ENCODE measurements around the gene NFKBIB. TPM values are rescaled to one million over a fixed set of nuclear protein-coding genes. Genes with fewer than 3 reads are reported as not detected.

Gene NFKBIB
- total RNA-seq, 2 experiments from 2014 or later: 85.7 to 86.2 TPM

GRCh38 chr19:38946229-38947010, 46.7 kb downstream of the NFKBIB start:
- peaks cover 25% of the 10 kb centered on the region for H3K27me3 Mint-ChIP-seq
- H3K9me3 Mint-ChIP-seq: peaks cover 1% of the 10 kb centered on the region
- no peak overlapping the region for H3K27ac Mint-ChIP-seq
- peaks cover 5% of the 10 kb centered on the region for H3K4me1 Mint-ChIP-seq
- no peak for DNase-seq
- H3K36me3 Mint-ChIP-seq: no peaks in the 10 kb centered on the region
- no peak overlapping the region for H3K4me3 Mint-ChIP-seq

GRCh38 chr19:38949580-38950367, 50.0 kb downstream of the NFKBIB start:
- DNase-seq: peak; percentile 90
- H3K4me3 Mint-ChIP-seq: peak overlapping the region; percentile 58
- peaks cover 5% of the 10 kb centered on the region for H3K4me1 Mint-ChIP-seq
- peaks cover 1% of the 10 kb centered on the region for H3K9me3 Mint-ChIP-seq
- H3K27ac Mint-ChIP-seq: no peak overlapping the region
- no peaks in the 10 kb centered on the region for H3K36me3 Mint-ChIP-seq
- H3K27me3 Mint-ChIP-seq: peaks cover 55% of the 10 kb centered on the region

GRCh38 chr19:38951187-38951586, 51.4 kb downstream of the NFKBIB start:
- Mint-ChIP-seq H3K27me3 (peaks cover 61% of the 10 kb centered on the region), H3K36me3 (no peaks in the 10 kb centered on the region), H3K4me3 (no peak overlapping the region), H3K4me1 (peaks cover 5% of the 10 kb centered on the region), H3K27ac (no peak overlapping the region), H3K9me3 (peaks cover 1% of the 10 kb centered on the region)
- DNase-seq: no peak

- H3K27ac Mint-ChIP-seq: no peak overlapping the region
- peaks cover 1% of the 10 kb centered on the region for H3K9me3 Mint-ChIP-seq
- no peak overlapping the region for H3K4me3 Mint-ChIP-seq
- H3K27me3 Mint-ChIP-seq: peaks cover 61% of the 10 kb centered on the region
- no peak for DNase-seq
- H3K36me3 Mint-ChIP-seq: no peaks in the 10 kb centered on the region
- peaks cover 5% of the 10 kb centered on the region for H3K4me1 Mint-ChIP-seq
Measured at GRCh38 chr19:38952395-38953165, 52.8 kb downstream of the NFKBIB start.

- Mint-ChIP-seq H3K9me3 (peaks cover 1% of the 10 kb centered on the region), H3K4me1 (peaks cover 5% of the 10 kb centered on the region), H3K36me3 (no peaks in the 10 kb centered on the region), H3K27ac (no peak overlapping the region), H3K27me3 (peaks cover 56% of the 10 kb centered on the region), H3K4me3 (no peak overlapping the region)
- DNase-seq: no peak
Measured at GRCh38 chr19:38953677-38954076, 53.9 kb downstream of the NFKBIB start.

- H3K27ac Mint-ChIP-seq: no peak overlapping the region
- no peaks in the 10 kb centered on the region for H3K9me3 Mint-ChIP-seq
- H3K36me3 Mint-ChIP-seq: no peaks in the 10 kb centered on the region
- no peaks in the 10 kb centered on the region for H3K4me1 Mint-ChIP-seq
- H3K27me3 Mint-ChIP-seq: peaks cover 37% of the 10 kb centered on the region
- no peak overlapping the region for H3K4me3 Mint-ChIP-seq
- DNase-seq: no peak
Measured at GRCh38 chr19:38956264-38956663, 56.5 kb downstream of the NFKBIB start.

- no peak for DNase-seq
- H3K4me3 Mint-ChIP-seq: no peak overlapping the region
- H3K27me3 Mint-ChIP-seq: peaks cover 23% of the 10 kb centered on the region
- no peaks in the 10 kb centered on the region for H3K9me3 Mint-ChIP-seq
- H3K36me3 Mint-ChIP-seq: no peaks in the 10 kb centered on the region
- no peaks in the 10 kb centered on the region for H3K4me1 Mint-ChIP-seq
- H3K27ac Mint-ChIP-seq: no peak overlapping the region
Measured at GRCh38 chr19:38958301-38958700, 58.5 kb downstream of the NFKBIB start.

Other genes starting within 250 kb of the NFKBIB start
- 1 to 10 TPM; 3.8 to 3.9 TPM for gene CAPN12, start 155.5 kb upstream of the NFKBIB start, total RNA-seq
- gene LGALS7, start 126.5 kb upstream of the NFKBIB start, total RNA-seq: not detected
- not detected for gene LGALS7B, start 110.8 kb upstream of the NFKBIB start, total RNA-seq
- under 1 TPM; 0.33 to 0.56 TPM for gene LGALS4, start 87.0 kb upstream of the NFKBIB start, total RNA-seq
- 100 to 1,000 TPM; 103 to 107 TPM for gene ECH1, start 68.2 kb upstream of the NFKBIB start, total RNA-seq
- gene HNRNPL, start 50.0 kb upstream of the NFKBIB start, total RNA-seq: 100 to 1,000 TPM; 723 to 728 TPM
- 10 to 100 TPM; 74.0 to 75.0 TPM for gene RINL, start 21.7 kb upstream of the NFKBIB start, total RNA-seq
- 10 to 100 TPM; 19.4 to 21.2 TPM for gene SIRT2, start 351 bp upstream of the NFKBIB start, total RNA-seq
- 1 to 10 TPM in 1 of 2 experiments, under 1 TPM in 1; 0.96 to 1.5 TPM for gene CCER2, start 12.2 kb downstream of the NFKBIB start, total RNA-seq
- gene SARS2, start 30.8 kb downstream of the NFKBIB start, total RNA-seq: 10 to 100 TPM; 39.8 to 43.2 TPM
- 100 to 1,000 TPM; 114 to 124 TPM for gene MRPS12, start 31.0 kb downstream of the NFKBIB start, total RNA-seq
- not detected for gene FBXO17, start 75.8 kb downstream of the NFKBIB start, total RNA-seq
- 1 to 10 TPM; 1.3 to 1.7 TPM for gene FBXO27, start 132.6 kb downstream of the NFKBIB start, total RNA-seq
- not detected for gene ACP7, start 184.4 kb downstream of the NFKBIB start, total RNA-seq
- gene PAK4, start 225.8 kb downstream of the NFKBIB start, total RNA-seq: 10 to 100 TPM; 13.2 to 16.2 TPM